GM18526 (cell line): Measurements from ENCODE around the gene NRDC.

Experiments used
- POLR2A ChIP-seq: IDR thresholded peaks from 3 replicates; pipeline ENCODE4 v1.6.1; 2011; ENCODE audit not compliant: insufficient read length; ENCODE audit errors: extremely low read depth

The NRDC gene

GRCh38 chr1:51859333-51859732 is 19.2 kb downstream of the NRDC start:
- no peak for TF ChIP-seq POLR2A

GRCh38 chr1:51858892-51859291 is 19.6 kb downstream of the NRDC start:
- TF ChIP-seq POLR2A = no peak

GRCh38 chr1:51856745-51857144 is 21.8 kb downstream of the NRDC start:
- TF ChIP-seq POLR2A = no peak

GRCh38 chr1:51855624-51856023 is 22.9 kb downstream of the NRDC start:
- TF ChIP-seq POLR2A = no peak

- TF ChIP-seq POLR2A = no peak
Observed at GRCh38 chr1:51853360-51853759, 25.2 kb downstream of the NRDC start.

GRCh38 chr1:51851882-51852396 is 26.6 kb downstream of the NRDC start:
- no peak for TF ChIP-seq POLR2A

- TF ChIP-seq POLR2A = no peak
Observed at GRCh38 chr1:51850420-51851223, 27.9 kb downstream of the NRDC start.

- TF ChIP-seq POLR2A = no peak
Observed at GRCh38 chr1:51847294-51847920, 31.1 kb downstream of the NRDC start.

GRCh38 chr1:51843948-51844347 is 34.6 kb downstream of the NRDC start:
- no peak for TF ChIP-seq POLR2A

- no peak for TF ChIP-seq POLR2A
Observed at GRCh38 chr1:51842261-51842660, 36.3 kb downstream of the NRDC start.

GRCh38 chr1:51840743-51841461 is 37.6 kb downstream of the NRDC start:
- no peak for TF ChIP-seq POLR2A

GRCh38 chr1:51840182-51840581 is 38.3 kb downstream of the NRDC start:
- TF ChIP-seq POLR2A = no peak

GRCh38 chr1:51839094-51839493 is 39.4 kb downstream of the NRDC start:
- TF ChIP-seq POLR2A = no peak

GRCh38 chr1:51837243-51837642 is 41.3 kb downstream of the NRDC start:
- TF ChIP-seq POLR2A = no peak

GRCh38 chr1:51833700-51834099 is 44.8 kb downstream of the NRDC start:
- no peak for TF ChIP-seq POLR2A

GRCh38 chr1:51829058-51829457 is 49.5 kb downstream of the NRDC start:
- TF ChIP-seq POLR2A = no peak

GRCh38 chr1:51819810-51820209 is 58.7 kb downstream of the NRDC start:
- TF ChIP-seq POLR2A = no peak

GRCh38 chr1:51818487-51818886 is 60.0 kb downstream of the NRDC start:
- TF ChIP-seq POLR2A = no peak
